ENCODE data around the gene LCP2. TPM values are rescaled to one million over a fixed set of nuclear protein-coding genes. Genes with fewer than 3 reads are reported as not detected.

Gene LCP2
- total and polyA plus RNA-seq, 2 donors (not counting 1 experiment from before 2014, with no cell fraction given): not detected

GRCh38 chr5:170307575-170308465, 10.2 kb upstream of the LCP2 start:
- TF ChIP-seq CTCF (conservative IDR thresholded peaks at IDR 0.05 in 1 of 2, IDR thresholded peaks at IDR 0.05 in 1 of 2; ENCODE audit: low read depth in 1 of 2, low read length in 2 of 2) (no peak), EZH2 (IDR thresholded peaks at IDR 0.05; ENCODE audit: low read length, missing control alignments) (no peak)
- Histone ChIP-seq H3K9me3 (ENCODE audit: control insufficient read depth, insufficient read depth, low read depth, low read length) (no peaks in the 10 kb centered on the region), H3K36me3 (ENCODE audit: control insufficient read depth, insufficient read depth, low read length) (no peaks in the 10 kb centered on the region), H3K27ac (ENCODE audit: insufficient read depth, low read length) (no peak overlapping the region), H3K9ac (ENCODE audit: insufficient read depth, low read length) (no peak overlapping the region), H3K79me2 (ENCODE audit: control insufficient read depth, insufficient read depth, low read length) (no peaks in the 10 kb centered on the region), H3K4me1 (ENCODE audit: control insufficient read depth, extremely low read depth, insufficient read depth, low read length) (no peaks in the 10 kb centered on the region), H4K20me1 (ENCODE audit: control insufficient read depth, extremely low read depth, insufficient read depth, low read length) (no peaks in the 10 kb centered on the region), H2AFZ (ENCODE audit: low read length) (no peak overlapping the region), H3K27me3 (ENCODE audit: control insufficient read depth, insufficient read depth, low read length) (no peaks in the 10 kb centered on the region), H3K4me2 (ENCODE audit: extremely low read depth, insufficient read depth, low read length) (no peak overlapping the region), H3K4me3 (replicated peaks in 1 of 4; ENCODE audit: control extremely low read depth in 1 of 4, insufficient read depth in 1 of 4, low read depth in 3 of 4, low read length in 4 of 4) (no peak overlapping the region)
- DNase-seq (ENCODE audit: low read depth in 2 of 2): peak; percentile 38 to 83

- Histone ChIP-seq H3K27ac (ENCODE audit: insufficient read depth, low read length) (no peak overlapping the region), H3K4me2 (ENCODE audit: extremely low read depth, insufficient read depth, low read length) (no peak overlapping the region), H4K20me1 (ENCODE audit: control insufficient read depth, extremely low read depth, insufficient read depth, low read length) (no peaks in the 10 kb centered on the region), H3K9ac (ENCODE audit: insufficient read depth, low read length) (no peak overlapping the region), H3K9me3 (ENCODE audit: control insufficient read depth, insufficient read depth, low read depth, low read length) (no peaks in the 10 kb centered on the region), H3K27me3 (ENCODE audit: control insufficient read depth, insufficient read depth, low read length) (no peaks in the 10 kb centered on the region), H2AFZ (ENCODE audit: low read length) (no peak overlapping the region), H3K4me3 (replicated peaks in 1 of 4; ENCODE audit: control extremely low read depth in 1 of 4, insufficient read depth in 1 of 4, low read depth in 3 of 4, low read length in 4 of 4) (no peak overlapping the region), H3K36me3 (ENCODE audit: control insufficient read depth, insufficient read depth, low read length) (no peaks in the 10 kb centered on the region), H3K4me1 (ENCODE audit: control insufficient read depth, extremely low read depth, insufficient read depth, low read length) (no peaks in the 10 kb centered on the region), H3K79me2 (ENCODE audit: control insufficient read depth, insufficient read depth, low read length) (no peaks in the 10 kb centered on the region)
- TF ChIP-seq EZH2 (IDR thresholded peaks at IDR 0.05; ENCODE audit: low read length, missing control alignments) (no peak), CTCF (conservative IDR thresholded peaks at IDR 0.05 in 1 of 2, IDR thresholded peaks at IDR 0.05 in 1 of 2; ENCODE audit: low read depth in 1 of 2, low read length in 2 of 2) (no peak)
- peak; percentile 23 to 36 for DNase-seq (ENCODE audit: low read depth in 2 of 2)
These were observed 8.8 kb upstream of the LCP2 start for GRCh38 chr5:170306381-170306831.

GRCh38 chr5:170305646-170306025, 8.1 kb upstream of the LCP2 start:
- H3K9ac ChIP-seq (ENCODE audit: insufficient read depth, low read length): no peak overlapping the region
- no peaks in the 10 kb centered on the region for H3K79me2 ChIP-seq (ENCODE audit: control insufficient read depth, insufficient read depth, low read length)
- H4K20me1 ChIP-seq (ENCODE audit: control insufficient read depth, extremely low read depth, insufficient read depth, low read length): no peaks in the 10 kb centered on the region
- H3K27me3 ChIP-seq (ENCODE audit: control insufficient read depth, insufficient read depth, low read length): no peaks in the 10 kb centered on the region
- H3K9me3 ChIP-seq (ENCODE audit: control insufficient read depth, insufficient read depth, low read depth, low read length): no peaks in the 10 kb centered on the region
- H3K27ac ChIP-seq (ENCODE audit: insufficient read depth, low read length): no peak overlapping the region
- no peak overlapping the region for H2AFZ ChIP-seq (ENCODE audit: low read length)
- TF ChIP-seq EZH2 (IDR thresholded peaks at IDR 0.05; ENCODE audit: low read length, missing control alignments) (no peak), CTCF (conservative IDR thresholded peaks at IDR 0.05 in 1 of 2, IDR thresholded peaks at IDR 0.05 in 1 of 2; ENCODE audit: low read depth in 1 of 2, low read length in 2 of 2) (no peak)
- H3K36me3 ChIP-seq (ENCODE audit: control insufficient read depth, insufficient read depth, low read length): no peaks in the 10 kb centered on the region
- H3K4me3 ChIP-seq (replicated peaks in 1 of 4; ENCODE audit: control extremely low read depth in 1 of 4, insufficient read depth in 1 of 4, low read depth in 3 of 4, low read length in 4 of 4): no peak overlapping the region
- no peak for DNase-seq (ENCODE audit: low read depth in 2 of 2)
- H3K4me2 ChIP-seq (ENCODE audit: extremely low read depth, insufficient read depth, low read length): no peak overlapping the region
- H3K4me1 ChIP-seq (ENCODE audit: control insufficient read depth, extremely low read depth, insufficient read depth, low read length): no peaks in the 10 kb centered on the region

All from fibroblast of lung (primary cell).